A673 (cell line): Measurements from ENCODE around the gene GHRH.

Source experiments
- EZH2 ChIP-seq: fragments of 200-600 bp; sonication (generic); IDR thresholded peaks from 2 replicates; pipeline ENCODE4 v1.6.1; 2017; ENCODE audit warnings: borderline replicate concordance, low read depth, mild to moderate bottlenecking, mixed read lengths, antibody characterized with exemption, low read length; ENCODE audit not compliant: poor library complexity, severe bottlenecking
- TF ChIP-seq, protein P1 (sequence below): fragments of 300-800, 200-600 bp; sonication (generic); conservative IDR thresholded peaks from 2 replicates; pipeline ENCODE4 v1.5.1; 2017; ENCODE audit warnings: low read depth, mild to moderate bottlenecking, antibody characterized with exemption, low read length, moderate library complexity, mixed read lengths

DNA sequence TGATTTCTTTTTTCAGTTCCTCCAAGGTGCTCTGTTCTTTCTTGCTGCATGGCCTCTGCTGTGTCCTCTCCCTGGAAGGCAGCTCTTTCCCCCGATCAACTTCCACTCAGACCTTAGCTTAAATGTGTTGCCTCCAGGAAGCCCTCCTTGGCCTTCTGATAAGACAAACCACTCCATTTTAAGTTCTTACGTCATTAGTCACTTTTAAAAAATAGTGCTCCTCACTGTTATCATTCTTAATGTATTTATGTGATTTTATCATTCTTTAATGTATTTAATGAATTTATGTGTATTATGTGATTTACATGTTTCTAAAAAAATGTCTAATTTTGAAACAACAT lies 15.6 kb upstream of the GHRH start:
- TF ChIP-seq, protein P1, sequence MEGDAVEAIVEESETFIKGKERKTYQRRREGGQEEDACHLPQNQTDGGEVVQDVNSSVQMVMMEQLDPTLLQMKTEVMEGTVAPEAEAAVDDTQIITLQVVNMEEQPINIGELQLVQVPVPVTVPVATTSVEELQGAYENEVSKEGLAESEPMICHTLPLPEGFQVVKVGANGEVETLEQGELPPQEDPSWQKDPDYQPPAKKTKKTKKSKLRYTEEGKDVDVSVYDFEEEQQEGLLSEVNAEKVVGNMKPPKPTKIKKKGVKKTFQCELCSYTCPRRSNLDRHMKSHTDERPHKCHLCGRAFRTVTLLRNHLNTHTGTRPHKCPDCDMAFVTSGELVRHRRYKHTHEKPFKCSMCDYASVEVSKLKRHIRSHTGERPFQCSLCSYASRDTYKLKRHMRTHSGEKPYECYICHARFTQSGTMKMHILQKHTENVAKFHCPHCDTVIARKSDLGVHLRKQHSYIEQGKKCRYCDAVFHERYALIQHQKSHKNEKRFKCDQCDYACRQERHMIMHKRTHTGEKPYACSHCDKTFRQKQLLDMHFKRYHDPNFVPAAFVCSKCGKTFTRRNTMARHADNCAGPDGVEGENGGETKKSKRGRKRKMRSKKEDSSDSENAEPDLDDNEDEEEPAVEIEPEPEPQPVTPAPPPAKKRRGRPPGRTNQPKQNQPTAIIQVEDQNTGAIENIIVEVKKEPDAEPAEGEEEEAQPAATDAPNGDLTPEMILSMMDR, result no peak
- no peak for TF ChIP-seq EZH2
